ENCODE data around the gene IL1RN. TPM values are rescaled to one million over a fixed set of nuclear protein-coding genes. Genes with fewer than 3 reads are reported as not detected.

The IL1RN gene
- total RNA-seq, 1 donor from 2014 or later = not detected

Other genes with a start within 250 kb of the IL1RN start
- gene IL37, start 216.4 kb upstream of the IL1RN start, total RNA-seq = not detected in 2 replicates
- not detected in 2 replicates for gene IL36G, start 149.6 kb upstream of the IL1RN start, total RNA-seq
- not detected in 2 replicates for gene IL36A, start 122.1 kb upstream of the IL1RN start, total RNA-seq
- not detected in 2 replicates for gene IL36B, start 74.7 kb upstream of the IL1RN start, total RNA-seq
- gene IL36RN, start 68.4 kb upstream of the IL1RN start, total RNA-seq = not detected in 2 replicates
- not detected in 2 replicates for gene IL1F10, start 59.6 kb upstream of the IL1RN start, total RNA-seq
- gene PSD4, start 46.4 kb downstream of the IL1RN start, total RNA-seq = 0.83 and 1.2 TPM in 2 replicates
- 19.6 and 27.8 TPM in 2 replicates for gene PAX8, start 151.3 kb downstream of the IL1RN start, total RNA-seq